ENCODE data around the gene BACE2.
"Not testable (repeated sequence)": the region's sequence is repeated elsewhere in the genome, so short reads cannot be mapped to it uniquely, and the experiment has no call there.

BACE2 gene

DNA sequence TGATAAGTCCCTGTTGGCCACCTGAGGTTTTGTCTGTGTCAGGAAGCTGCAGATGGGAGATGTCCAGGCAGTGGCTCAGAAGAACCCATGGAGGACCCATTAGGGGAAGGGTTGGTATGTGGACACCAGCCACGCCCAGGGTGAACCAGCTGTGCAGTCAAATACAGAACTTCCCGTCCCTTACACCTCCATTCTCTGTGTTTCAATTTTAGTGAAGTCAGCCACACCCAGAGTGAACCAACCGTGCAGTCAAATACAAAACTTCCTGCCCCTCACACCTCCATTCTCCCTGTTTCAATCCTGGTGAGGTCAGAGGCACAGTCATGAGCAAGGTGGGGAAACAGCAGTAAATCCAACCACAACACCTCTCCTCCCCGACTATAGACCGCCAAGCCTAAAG lies 27.4 kb downstream of the BACE2 start:
- TF ChIP-seq CTCF (conservative IDR thresholded peaks at IDR 0.05; ENCODE audit: low read depth) = no peak
- POLR2A ChIA-PET (ENCODE audit: low non-redundant PET) = no interaction called here
- CTCF ChIA-PET = interaction anchor here (1.1 kb wide), 1 partner anchor 62 kb away, joined by 3 read pairs; no protein-coding TSS in a partner anchor
- peak overlapping the region; percentile 28; the same call in 1 of the 2 replicates for H3K27ac ChIP-seq
- no peak for DNase-seq (ENCODE audit: low spot score)

DNA sequence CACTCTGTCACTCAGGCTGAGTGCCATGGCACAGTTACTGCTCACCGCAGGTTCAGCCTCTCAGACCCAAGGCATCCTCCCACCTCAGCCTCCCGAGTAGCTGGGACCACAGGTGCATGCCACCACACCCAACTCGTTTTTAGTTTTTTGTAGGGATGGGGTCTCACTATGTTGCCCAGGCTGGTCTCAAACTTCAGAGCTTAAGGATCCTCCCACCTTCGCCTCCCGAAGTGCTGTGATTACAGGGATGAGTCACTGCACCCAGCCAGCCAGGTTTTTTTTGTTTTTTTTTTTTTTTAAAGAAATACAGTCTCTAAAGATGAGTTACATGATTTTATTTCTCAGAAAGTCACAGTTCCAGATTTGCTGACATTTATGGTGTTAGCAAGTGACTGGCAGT lies 29.0 kb downstream of the BACE2 start:
- POLR2A ChIA-PET (ENCODE audit: low non-redundant PET) = no interaction called here
- no peak for TF ChIP-seq CTCF (conservative IDR thresholded peaks at IDR 0.05; ENCODE audit: low read depth)

DNA sequence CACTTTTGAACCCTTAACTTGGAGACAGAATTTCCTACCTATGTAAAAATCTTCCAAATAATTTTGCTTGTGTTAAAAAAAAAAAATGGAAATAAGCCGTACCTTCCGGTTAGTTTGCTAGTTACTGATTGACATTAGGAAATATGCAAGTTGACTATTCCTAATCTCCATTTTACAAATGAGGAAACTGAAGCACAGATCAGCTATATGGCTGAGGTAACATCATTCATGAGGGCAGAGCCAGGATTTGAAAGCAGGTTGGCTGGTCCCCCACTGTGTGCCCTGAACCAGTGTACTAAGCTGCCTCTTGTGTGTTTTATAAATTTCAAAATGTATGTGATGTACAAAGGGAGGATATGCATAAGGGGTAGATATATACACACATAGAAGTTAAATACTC lies 29.6 kb downstream of the BACE2 start:
- ChIA-PET CTCF (no interaction called here), POLR2A (ENCODE audit: low non-redundant PET) (no interaction called here)
- H3K27ac ChIP-seq = no peak overlapping the region
- no peak for DNase-seq (ENCODE audit: low spot score)
- no peak for TF ChIP-seq CTCF (conservative IDR thresholded peaks at IDR 0.05; ENCODE audit: low read depth)

More for the DNA sequence above, 29.0 kb downstream of the BACE2 start:
- DNase-seq (ENCODE audit: low spot score) = no peak
- CTCF ChIA-PET = no interaction called here
- no peak overlapping the region for H3K27ac ChIP-seq

DNA sequence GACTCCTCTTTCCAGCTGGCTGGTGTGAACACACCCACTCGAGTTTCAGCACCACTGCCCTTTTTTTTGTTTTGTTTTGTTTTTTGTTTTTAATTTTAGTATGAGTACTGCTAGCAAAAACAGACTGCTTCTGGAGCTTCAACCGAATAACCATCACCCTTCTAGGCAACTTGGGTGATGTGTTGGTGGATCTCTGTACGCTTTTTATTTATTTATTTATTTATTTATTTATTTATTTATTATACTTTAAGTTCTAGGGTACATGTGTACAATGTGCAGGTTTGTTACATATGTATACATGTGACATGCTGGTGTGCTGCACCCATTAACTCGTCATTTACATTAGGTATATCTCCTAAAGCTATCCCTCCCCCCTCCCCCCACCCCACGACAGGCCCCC lies 30.7 kb downstream of the BACE2 start:
- POLR2A ChIA-PET (ENCODE audit: low non-redundant PET); DNase-seq (ENCODE audit: low spot score); H3K27ac ChIP-seq; CTCF ChIA-PET: not testable (repeated sequence)

DNA sequence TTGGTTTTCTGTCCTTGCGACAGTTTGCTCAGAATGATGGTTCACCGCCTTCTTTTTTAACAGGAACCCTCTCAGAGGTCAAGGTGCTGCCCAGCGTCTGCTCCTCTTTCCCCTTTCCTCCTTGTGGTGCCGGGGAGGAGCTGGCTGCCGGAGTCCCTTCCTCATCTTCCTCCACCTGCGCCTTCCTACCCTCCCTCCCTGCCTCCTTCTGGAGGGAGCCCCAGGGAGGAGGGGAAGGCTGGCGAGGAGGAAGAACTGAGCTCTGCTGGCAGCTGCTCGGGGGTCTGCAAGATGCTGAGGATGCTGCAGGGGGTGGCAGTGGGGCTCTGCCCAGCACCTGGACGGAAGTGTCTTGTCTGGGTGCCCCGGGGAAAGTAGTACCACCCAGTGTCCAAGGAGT lies 31.2 kb downstream of the BACE2 start:
- ChIA-PET POLR2A (ENCODE audit: low non-redundant PET) (no interaction called here), CTCF (no interaction called here)
- no peak overlapping the region for H3K27ac ChIP-seq
- no peak for TF ChIP-seq CTCF (conservative IDR thresholded peaks at IDR 0.05; ENCODE audit: low read depth)
- DNase-seq (ENCODE audit: low spot score) = no peak

- H3K27ac ChIP-seq = no peak overlapping the region
- TF ChIP-seq CTCF (conservative IDR thresholded peaks at IDR 0.05; ENCODE audit: low read depth) = no peak
- ChIA-PET CTCF (no interaction called here), POLR2A (ENCODE audit: low non-redundant PET) (no interaction called here)
- DNase-seq (ENCODE audit: low spot score) = no peak
These were observed 31.6 kb downstream of the BACE2 start for GRCh38 chr21:41199588-41199987.

- POLR2A ChIA-PET (ENCODE audit: low non-redundant PET) = no interaction called here
- no peak for DNase-seq (ENCODE audit: low spot score)
- no peak overlapping the region for H3K27ac ChIP-seq
- no peak for TF ChIP-seq CTCF (conservative IDR thresholded peaks at IDR 0.05; ENCODE audit: low read depth)
- CTCF ChIA-PET = no interaction called here
These were observed 33.4 kb downstream of the BACE2 start for GRCh38 chr21:41201385-41201784.

Measured in RWPE1 (cell line).